HCT116 (cell line): ENCODE results near the gene RTN4. TPM values are rescaled to one million over a fixed set of nuclear protein-coding genes. Genes with fewer than 3 reads are reported as not detected.

Experiments
- ATAC-seq: fragments of 200-7000 bp; cut with Tn5 transposase; 2 replicates; pipeline ENCODE4 v1.9.1; 2020; ENCODE audit warnings: mild to moderate bottlenecking, moderate library complexity
- BruUV-seq: library from RNA; stranded (reverse); fragments of 400-500 nt; replicated peaks from 2 replicates; lab custom pipeline; 2021; lab: Mats Ljungman, UMichigan
- CTCF ChIA-PET: fragments of 300-600 bp; sonication (Branson Sonifier 250); formaldehyde crosslinking; loops from one replicate; lab custom pipeline; 2021; ENCODE audit warnings: antibody characterized with exemption; lab: Charles Lee
- POLR2A ChIA-PET: fragments of 300-600, 350-600 bp; sonication (Branson Sonifier 250); formaldehyde crosslinking; loops from one replicate; lab custom pipeline; 2021; ENCODE audit warnings: antibody characterized with exemption; lab: Charles Lee
- RAD21 ChIA-PET, 2 experiments: fragments of 300-600 bp; sonication (Branson Sonifier 250); formaldehyde crosslinking; loops; one replicate each; lab custom pipeline; 2023; ENCODE audit warnings: low total read pairs in 2 of 2; ENCODE audit not compliant: uncharacterized antibody in 2 of 2, unreplicated experiment in 2 of 2, low non-redundant PET in 1 of 2; lab: Charles Lee
- DNase-seq: peaks from one replicate; pipeline ENCODE4 v3.0.0-alpha.2; 2010; ENCODE audit warnings: low read depth, low spot score
- H2AFZ ChIP-seq: fragments of 200-600 bp; shearing (Covaris generic), sonication (generic); 2 replicates; pipeline ENCODE4 v1.6.1; 2017; ENCODE audit warnings: low read depth, mixed run types, mixed read lengths, antibody characterized with exemption, low read length; ENCODE audit not compliant: poor library complexity, severe bottlenecking
- H3K27ac ChIP-seq: 2 replicates; pipeline ENCODE4 v1.5.1; 2012; ENCODE audit warnings: low read depth, low read length
- H3K27me3 ChIP-seq: fragments of 200-600 bp; sonication (generic); 2 replicates; pipeline ENCODE4 v1.6.1; 2016; ENCODE audit warnings: mixed run types, low read length, mixed read lengths; ENCODE audit not compliant: insufficient read depth
- H3K36me3 ChIP-seq, 2 experiments: fragments of 200-500 bp in 1 of 2; fragments of 200-600 bp in 1 of 2; sonication (Bioruptor generic) in 1 of 2; sonication (generic) in 1 of 2; 2 replicates each; pipeline versions ENCODE4 v1.5.1 to v1.6.1; 2014 to 2016; ENCODE audit warnings: low read length in 2 of 2, inconsistent platforms in 1 of 2, mixed read lengths in 1 of 2, mixed run types in 1 of 2; ENCODE audit not compliant: insufficient read depth in 2 of 2, control insufficient read depth in 1 of 2
- H3K4me1 ChIP-seq, 2 experiments: fragments of 200-600 bp in 1 of 2; sonication (generic) in 1 of 2; 2 replicates each; pipeline versions ENCODE4 v1.5.1 to v1.6.1; 2012 to 2017; ENCODE audit warnings: low read length in 2 of 2, inconsistent platforms in 1 of 2, mild to moderate bottlenecking in 1 of 2, mixed read lengths in 1 of 2, mixed run types in 1 of 2, moderate library complexity in 1 of 2; ENCODE audit not compliant: insufficient read depth in 2 of 2, control insufficient read depth in 1 of 2
- H3K4me2 ChIP-seq: fragments of 200-600 bp; sonication (generic); 2 replicates; pipeline ENCODE4 v1.6.1; 2017; ENCODE audit warnings: mixed run types, low read length, mixed read lengths
- H3K4me3 ChIP-seq, 2 experiments: fragments of 200-600 bp in 1 of 2; sonication (generic) in 1 of 2; replicated peaks in 1 of 2; 2 replicates each; pipeline ENCODE4 v1.5.1; 2011 to 2016; ENCODE audit warnings: low read length in 2 of 2, control low read depth in 1 of 2, low read depth in 1 of 2, mild to moderate bottlenecking in 1 of 2, mixed read lengths in 1 of 2, mixed run types in 1 of 2
- H3K79me2 ChIP-seq: fragments of 200-600 bp; sonication (generic); 2 replicates; pipeline ENCODE4 v1.6.1; 2017; ENCODE audit warnings: mild to moderate bottlenecking, mixed run types, low read length, moderate library complexity, mixed read lengths; ENCODE audit not compliant: insufficient read depth
- H3K9ac ChIP-seq: fragments of 200-600 bp; sonication (generic); 2 replicates; pipeline ENCODE4 v1.6.1; 2016; ENCODE audit warnings: low read length, mixed read lengths
- H3K9me2 ChIP-seq: fragments of 200-600 bp; sonication (generic), shearing (Covaris generic); 2 replicates; pipeline ENCODE4 v1.6.1; 2017; ENCODE audit warnings: mixed run types, mild to moderate bottlenecking, moderate library complexity; ENCODE audit not compliant: insufficient read depth
- H3K9me3 ChIP-seq, 2 experiments: fragments of 200-500 bp in 1 of 2; fragments of 200-600 bp in 1 of 2; sonication (Bioruptor generic) in 1 of 2; sonication (generic) in 1 of 2; 2 replicates each; pipeline ENCODE4 v1.6.1; 2014 to 2017; ENCODE audit warnings: low read length in 2 of 2, mixed read lengths in 2 of 2, inconsistent platforms in 1 of 2, low read depth in 1 of 2, mild to moderate bottlenecking in 1 of 2, mixed run types in 1 of 2, moderate library complexity in 1 of 2; ENCODE audit not compliant: control insufficient read depth in 1 of 2, insufficient read depth in 1 of 2
- H4K20me1 ChIP-seq: fragments of 200-600 bp; sonication (generic), shearing (Covaris generic); 2 replicates; pipeline ENCODE4 v1.6.1; 2017; ENCODE audit warnings: mixed run types, mild to moderate bottlenecking, moderate library complexity; ENCODE audit not compliant: insufficient read depth
- ATF3 ChIP-seq: IDR thresholded peaks from 2 replicates; pipeline ENCODE4 v1.6.1; 2012
- CBX3 ChIP-seq: IDR thresholded peaks from 2 replicates; pipeline ENCODE4 v1.6.1; 2012; ENCODE audit warnings: low read depth
- CEBPB ChIP-seq: IDR thresholded peaks from 2 replicates; pipeline ENCODE4 v1.6.1; 2012; ENCODE audit warnings: low read depth
- EZH2 ChIP-seq: fragments of 200-600 bp; sonication (generic); IDR thresholded peaks from 2 replicates; pipeline ENCODE4 v1.6.1; 2017; ENCODE audit warnings: antibody characterized with exemption, mixed run types
- FOSL1 ChIP-seq: IDR thresholded peaks from 2 replicates; pipeline ENCODE4 v1.6.1; 2012; ENCODE audit warnings: low read depth
- POLR2A ChIP-seq: IDR thresholded peaks from 2 replicates; pipeline ENCODE4 v1.7.0; 2011; ENCODE audit warnings: borderline replicate concordance; ENCODE audit not compliant: insufficient read depth, insufficient read length; ENCODE audit errors: extremely low read depth
- RAD21 ChIP-seq: IDR thresholded peaks from 2 replicates; pipeline ENCODE4 v1.6.1; 2012; ENCODE audit warnings: low read depth, mild to moderate bottlenecking
- SIN3A ChIP-seq: IDR thresholded peaks from 2 replicates; pipeline ENCODE4 v1.6.1; 2012; ENCODE audit warnings: low read depth
- SP1 ChIP-seq: IDR thresholded peaks from 2 replicates; pipeline ENCODE4 v1.6.1; 2012; ENCODE audit warnings: low read depth
- YY1 ChIP-seq: IDR thresholded peaks from 2 replicates; pipeline ENCODE4 v1.6.1; 2011; ENCODE audit warnings: low read length, low read depth, moderate library complexity, mild to moderate bottlenecking; ENCODE audit not compliant: insufficient replicate concordance; ENCODE audit errors: extremely low read depth
- ZBTB33 ChIP-seq: IDR thresholded peaks from 2 replicates; pipeline ENCODE4 v1.6.1; 2011; ENCODE audit warnings: mild to moderate bottlenecking, low read length, moderate library complexity; ENCODE audit not compliant: insufficient replicate concordance; ENCODE audit errors: extremely low read depth
- ZFX ChIP-seq: fragments of 450-650 bp; IDR thresholded peaks from 2 replicates; pipeline ENCODE4 v1.6.1; 2017
- ZNF274 ChIP-seq: fragments of 200-500 bp; sonication (Bioruptor generic); IDR thresholded peaks from 2 replicates; pipeline ENCODE4 v1.6.1; 2014; ENCODE audit warnings: mild to moderate bottlenecking, low read depth, low read length, inconsistent platforms
- intact Hi-C: fragments of 100-400 bp; cut with micrococcal nuclease; formaldehyde crosslinking; loops from 2 replicates; pipeline ENCODE4 v1.10.0; 2022
- total RNA-seq: library from RNA; stranded (reverse); gene quantifications from one replicate; pipeline ENCODE4 v1.2.1, GENCODE V29; 2021; ENCODE audit not compliant: unreplicated experiment
- TF ChIP-seq, protein P1 (sequence below): IDR thresholded peaks from 2 replicates; pipeline ENCODE4 v1.6.1; 2012
- TF ChIP-seq, protein P2 (sequence below): IDR thresholded peaks from 2 replicates; pipeline ENCODE4 v1.6.1; 2012; ENCODE audit warnings: low read depth

The RTN4 gene
- total RNA-seq, 1 experiment from 2014 or later: 221 TPM

DNA sequence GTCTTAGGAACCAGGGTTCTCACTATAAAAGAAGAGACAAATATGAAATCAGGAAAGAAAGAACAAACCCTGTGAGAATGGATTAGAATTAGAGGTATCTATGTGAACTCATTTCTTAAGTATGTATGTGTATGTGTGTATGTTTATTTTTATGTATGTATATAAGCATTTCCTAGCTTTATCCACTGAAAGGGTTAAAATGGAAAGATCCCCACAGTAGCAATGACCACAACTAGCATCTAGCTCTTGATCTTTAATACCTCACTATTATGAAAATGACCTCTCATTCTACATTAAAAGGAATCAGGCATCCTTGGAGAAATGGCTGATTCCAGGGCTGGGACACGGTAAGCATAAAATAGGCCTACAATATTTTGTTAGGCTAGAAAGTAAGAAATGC is 31.6 kb downstream of the RTN4 start:
- Histone ChIP-seq H3K36me3 (peaks cover 0 to 9% of the 10 kb centered on the region in 2 experiments; a peak in 1 of 4 replicates), H3K9me2 (no peaks in the 10 kb centered on the region), H3K9me3 (no peaks in the 10 kb centered on the region), H3K4me1 (peaks cover 16 to 54% of the 10 kb centered on the region in 2 experiments), H3K27me3 (no peaks in the 10 kb centered on the region), H3K9ac (no peak overlapping the region), H3K27ac (no peak overlapping the region), H3K4me3 (no peak overlapping the region), H3K79me2 (peaks cover 100% of the 10 kb centered on the region), H2AFZ (no peak overlapping the region), H3K4me2 (no peak overlapping the region), H4K20me1 (peaks cover 58% of the 10 kb centered on the region; the same call in 1 of the 2 replicates)
- DNase-seq (no peak), ATAC-seq (no peak)
- ChIA-PET RAD21 (no interaction called here), POLR2A (no interaction called here), CTCF (no interaction called here)
- intact Hi-C loops: loop anchor here (10.0 kb wide), 1 partner anchor 354 kb away; no protein-coding TSS in a partner anchor
- BruUV-seq: no TSS peak
- TF ChIP-seq ZBTB33: no peak
- no peak for TF ChIP-seq SP1
- TF ChIP-seq, protein P1, sequence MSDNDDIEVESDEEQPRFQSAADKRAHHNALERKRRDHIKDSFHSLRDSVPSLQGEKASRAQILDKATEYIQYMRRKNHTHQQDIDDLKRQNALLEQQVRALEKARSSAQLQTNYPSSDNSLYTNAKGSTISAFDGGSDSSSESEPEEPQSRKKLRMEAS: no peak
- TF ChIP-seq ATF3: no peak
- TF ChIP-seq, protein P2, sequence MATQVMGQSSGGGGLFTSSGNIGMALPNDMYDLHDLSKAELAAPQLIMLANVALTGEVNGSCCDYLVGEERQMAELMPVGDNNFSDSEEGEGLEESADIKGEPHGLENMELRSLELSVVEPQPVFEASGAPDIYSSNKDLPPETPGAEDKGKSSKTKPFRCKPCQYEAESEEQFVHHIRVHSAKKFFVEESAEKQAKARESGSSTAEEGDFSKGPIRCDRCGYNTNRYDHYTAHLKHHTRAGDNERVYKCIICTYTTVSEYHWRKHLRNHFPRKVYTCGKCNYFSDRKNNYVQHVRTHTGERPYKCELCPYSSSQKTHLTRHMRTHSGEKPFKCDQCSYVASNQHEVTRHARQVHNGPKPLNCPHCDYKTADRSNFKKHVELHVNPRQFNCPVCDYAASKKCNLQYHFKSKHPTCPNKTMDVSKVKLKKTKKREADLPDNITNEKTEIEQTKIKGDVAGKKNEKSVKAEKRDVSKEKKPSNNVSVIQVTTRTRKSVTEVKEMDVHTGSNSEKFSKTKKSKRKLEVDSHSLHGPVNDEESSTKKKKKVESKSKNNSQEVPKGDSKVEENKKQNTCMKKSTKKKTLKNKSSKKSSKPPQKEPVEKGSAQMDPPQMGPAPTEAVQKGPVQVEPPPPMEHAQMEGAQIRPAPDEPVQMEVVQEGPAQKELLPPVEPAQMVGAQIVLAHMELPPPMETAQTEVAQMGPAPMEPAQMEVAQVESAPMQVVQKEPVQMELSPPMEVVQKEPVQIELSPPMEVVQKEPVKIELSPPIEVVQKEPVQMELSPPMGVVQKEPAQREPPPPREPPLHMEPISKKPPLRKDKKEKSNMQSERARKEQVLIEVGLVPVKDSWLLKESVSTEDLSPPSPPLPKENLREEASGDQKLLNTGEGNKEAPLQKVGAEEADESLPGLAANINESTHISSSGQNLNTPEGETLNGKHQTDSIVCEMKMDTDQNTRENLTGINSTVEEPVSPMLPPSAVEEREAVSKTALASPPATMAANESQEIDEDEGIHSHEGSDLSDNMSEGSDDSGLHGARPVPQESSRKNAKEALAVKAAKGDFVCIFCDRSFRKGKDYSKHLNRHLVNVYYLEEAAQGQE: no peak
- TF ChIP-seq RAD21: no peak
- no peak for TF ChIP-seq ZFX
- no peak for TF ChIP-seq POLR2A
- TF ChIP-seq EZH2: no peak
- TF ChIP-seq FOSL1: no peak
- no peak for TF ChIP-seq CBX3
- no peak for TF ChIP-seq CEBPB
- TF ChIP-seq ZNF274: no peak
- TF ChIP-seq YY1: no peak
- TF ChIP-seq SIN3A: no peak
